NCI-H82 treated with DMSO at 0.1 percent for 48 hours (cell line): ENCODE results near the gene RBMS3.
"Not testable (repeated sequence)": the region's sequence is repeated elsewhere in the genome, so short reads cannot be mapped to it uniquely, and the experiment has no call there.

Source experiments
- DNase-seq: peaks from one replicate; lab custom pipeline; 2025; ENCODE audit not compliant: unreplicated experiment; lab: John Stamatoyannopoulos, UW

RBMS3 gene

GRCh38 chr3:29280404-29281093 lies at the start of gene RBMS3:
TSS of gene RBMS3 (plus strand) at chr3:29281071.
- no peak for DNase-seq

GRCh38 chr3:29233126-29233525 lies 47.7 kb upstream of the RBMS3 start:
- not testable (repeated sequence) for DNase-seq

- DNase-seq, result peak; percentile 6
These were observed 44.6 kb upstream of the RBMS3 start for GRCh38 chr3:29236146-29236840.

- no peak for DNase-seq
These were observed 41.5 kb upstream of the RBMS3 start for GRCh38 chr3:29239376-29239775.

- DNase-seq, result no peak
These were observed 40.6 kb upstream of the RBMS3 start for GRCh38 chr3:29240248-29240647.

- DNase-seq, result no peak
These were observed 40.0 kb upstream of the RBMS3 start for GRCh38 chr3:29240887-29241286.

- DNase-seq, result no peak
These were observed 39.0 kb upstream of the RBMS3 start for GRCh38 chr3:29241855-29242254.

- DNase-seq, result no peak
These were observed 38.6 kb upstream of the RBMS3 start for GRCh38 chr3:29242296-29242695.

GRCh38 chr3:29245441-29245840 lies 35.4 kb upstream of the RBMS3 start:
- no peak for DNase-seq

- DNase-seq, result no peak
These were observed 33.7 kb upstream of the RBMS3 start for GRCh38 chr3:29247088-29247745.

- no peak for DNase-seq
These were observed 31.0 kb upstream of the RBMS3 start for GRCh38 chr3:29249829-29250345.

- DNase-seq, result no peak
These were observed 24.8 kb upstream of the RBMS3 start for GRCh38 chr3:29255854-29256696.

GRCh38 chr3:29258161-29258560 lies 22.7 kb upstream of the RBMS3 start:
- no peak for DNase-seq

- no peak for DNase-seq
These were observed 19.8 kb upstream of the RBMS3 start for GRCh38 chr3:29261119-29261518.

- no peak for DNase-seq
These were observed 17.4 kb upstream of the RBMS3 start for GRCh38 chr3:29263476-29263875.

GRCh38 chr3:29265509-29266072 lies 15.3 kb upstream of the RBMS3 start:
- no peak for DNase-seq

- peak; percentile 45 for DNase-seq
These were observed 13.6 kb upstream of the RBMS3 start for GRCh38 chr3:29267226-29267625.

GRCh38 chr3:29268651-29269050 lies 12.2 kb upstream of the RBMS3 start:
- DNase-seq, result no peak

GRCh38 chr3:29270752-29271151 lies 10.1 kb upstream of the RBMS3 start:
- no peak for DNase-seq

- no peak for DNase-seq
These were observed 9.4 kb upstream of the RBMS3 start for GRCh38 chr3:29271475-29271874.

GRCh38 chr3:29274667-29275066 lies 6.2 kb upstream of the RBMS3 start:
- no peak for DNase-seq
